Inferior parietal cortex (tissue), 1 donor: ENCODE results near the gene INPP5A.
"Not testable (repeated sequence)": the region's sequence is repeated elsewhere in the genome, so short reads cannot be mapped to it uniquely, and the experiment has no call there.

Experiments
- DNase-seq: peaks from one replicate; pipeline ENCODE4 v3.0.0-alpha.2; 2016; ENCODE audit errors: extremely low spot score

Gene INPP5A

GRCh38 chr10:132676193-132676891, 138.8 kb downstream of the INPP5A start:
- no peak for DNase-seq

GRCh38 chr10:132677096-132677472, 139.5 kb downstream of the INPP5A start:
- DNase-seq, result no peak

- no peak for DNase-seq
Observed at GRCh38 chr10:132677473-132678227, 140.1 kb downstream of the INPP5A start.

- DNase-seq, result no peak
Observed at GRCh38 chr10:132678436-132679216, 141.0 kb downstream of the INPP5A start.

- DNase-seq, result no peak
Observed at GRCh38 chr10:132679217-132679595, 141.6 kb downstream of the INPP5A start.

GRCh38 chr10:132679640-132680039, 142.1 kb downstream of the INPP5A start:
- no peak for DNase-seq

GRCh38 chr10:132680741-132681140, 143.2 kb downstream of the INPP5A start:
- DNase-seq, result not testable (repeated sequence)

GRCh38 chr10:132681858-132682755, 144.5 kb downstream of the INPP5A start:
- DNase-seq, result no peak

- DNase-seq, result no peak
Observed at GRCh38 chr10:132684164-132684891, 146.7 kb downstream of the INPP5A start.

- peak; percentile 82 for DNase-seq
Observed at GRCh38 chr10:132685101-132685891, 147.7 kb downstream of the INPP5A start.

GRCh38 chr10:132685921-132686680, 148.5 kb downstream of the INPP5A start:
- no peak for DNase-seq

- DNase-seq, result no peak
Observed at GRCh38 chr10:132687181-132687892, 149.8 kb downstream of the INPP5A start.

GRCh38 chr10:132687893-132688579, 150.4 kb downstream of the INPP5A start:
- DNase-seq, result no peak

- DNase-seq, result no peak
Observed at GRCh38 chr10:132688580-132689420, 151.2 kb downstream of the INPP5A start.

- DNase-seq, result no peak
Observed at GRCh38 chr10:132689721-132690360, 152.3 kb downstream of the INPP5A start.

- DNase-seq, result no peak
Observed at GRCh38 chr10:132690401-132690800, 152.8 kb downstream of the INPP5A start.
